Bronchial epithelial cell (primary cell): Measurements from ENCODE around the gene CLCN1. TPM values are rescaled to one million over a fixed set of nuclear protein-coding genes. Genes with fewer than 3 reads are reported as not detected.

Experiments
- DNase-seq: peaks from one replicate; pipeline ENCODE4 v3.0.0-alpha.2; 2010; ENCODE audit warnings: low read depth
- FAIRE-seq: peaks from 2 replicates; lab custom pipeline; 2011; peaks lifted over from hg19 to GRCh38; lab: Jason Lieb, UNC
- H3K27me3 ChIP-seq: 2 replicates; pipeline ENCODE4 v1.5.1; 2011; ENCODE audit warnings: low read length; ENCODE audit not compliant: control insufficient read depth, insufficient read depth
- H3K36me3 ChIP-seq: 2 replicates; pipeline ENCODE4 v1.5.1; 2011; ENCODE audit warnings: low read length; ENCODE audit not compliant: control insufficient read depth, insufficient read depth
- H3K4me3 ChIP-seq: 2 replicates; pipeline ENCODE4 v1.5.1; 2011; ENCODE audit warnings: mild to moderate bottlenecking, low read depth, low read length, control low read depth
- CTCF ChIP-seq: IDR thresholded peaks from 2 replicates; pipeline ENCODE4 v1.5.1; 2011; ENCODE audit warnings: mild to moderate bottlenecking, moderate library complexity, low read length, control low read depth, inconsistent platforms; ENCODE audit not compliant: insufficient read depth, severe bottlenecking
- total RNA-seq: library from RNA; depleted of rRNA; stranded (reverse); fragments of >200 nt; gene quantifications from 2 replicates; pipeline ENCODE4 v1.2.1, GENCODE V29; 2014

The CLCN1 gene
- total RNA-seq, 1 donor from 2014 or later, result under 0.01 TPM

GRCh38 chr7:143351060-143351459 lies 35.1 kb downstream of the CLCN1 start:
- no peak for FAIRE-seq
- DNase-seq, result no peak
- no peak overlapping the region for H3K4me3 ChIP-seq
- H3K27me3 ChIP-seq, result no peaks in the 10 kb centered on the region
- H3K36me3 ChIP-seq, result no peaks in the 10 kb centered on the region
- TF ChIP-seq CTCF, result no peak

- no peak overlapping the region for H3K4me3 ChIP-seq
- H3K36me3 ChIP-seq, result no peaks in the 10 kb centered on the region
- FAIRE-seq, result no peak
- no peak for DNase-seq
- no peaks in the 10 kb centered on the region for H3K27me3 ChIP-seq
- no peak for TF ChIP-seq CTCF
Measured at GRCh38 chr7:143351574-143351973, 35.7 kb downstream of the CLCN1 start.

DNA sequence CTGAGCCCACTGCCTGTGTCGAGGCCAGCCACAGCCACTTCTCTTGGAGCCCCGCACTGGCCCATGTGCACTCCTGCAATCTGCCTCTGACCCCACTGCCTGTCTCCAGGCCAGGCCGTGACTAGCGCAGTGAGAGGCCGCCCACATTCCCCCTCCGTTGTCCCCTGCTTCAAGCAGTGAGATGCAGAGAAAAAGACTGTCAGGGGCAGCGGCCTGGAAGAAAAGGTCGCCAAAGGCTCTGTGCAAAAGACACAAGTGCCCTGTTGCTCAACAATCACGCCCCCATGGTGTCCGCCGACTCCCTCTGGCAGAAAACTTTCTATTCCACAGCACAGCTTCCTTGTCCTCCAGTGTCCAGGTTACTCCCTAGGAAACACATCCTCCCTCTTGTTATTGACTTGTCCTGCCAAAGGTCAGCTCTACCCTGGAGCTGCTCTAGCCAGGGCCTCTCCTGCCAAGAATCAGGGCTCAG lies 36.7 kb downstream of the CLCN1 start:
- Histone ChIP-seq H3K36me3 (no peaks in the 10 kb centered on the region), H3K4me3 (no peak overlapping the region), H3K27me3 (no peaks in the 10 kb centered on the region)
- FAIRE-seq, result no peak
- DNase-seq, result no peak
- no peak for TF ChIP-seq CTCF

DNA sequence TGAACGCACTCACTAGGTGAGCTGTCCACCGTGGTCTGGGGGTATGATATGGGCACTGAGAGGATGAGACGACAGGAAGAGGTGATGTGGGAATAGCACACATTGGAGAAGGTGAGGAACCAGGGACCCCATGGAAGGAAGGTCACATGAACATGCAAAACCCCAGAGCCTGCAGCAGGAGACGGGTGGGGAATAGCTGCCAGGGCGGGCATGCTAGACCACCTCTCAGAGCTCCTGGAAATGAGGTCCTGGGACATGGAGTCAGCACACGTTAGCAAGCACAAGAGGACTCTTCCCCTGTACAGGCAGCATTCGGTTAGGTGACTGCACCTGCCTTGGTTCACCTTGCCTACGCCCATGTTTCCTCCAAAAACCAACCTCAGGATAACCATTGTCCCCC lies 38.5 kb downstream of the CLCN1 start:
- no peak for FAIRE-seq

DNA sequence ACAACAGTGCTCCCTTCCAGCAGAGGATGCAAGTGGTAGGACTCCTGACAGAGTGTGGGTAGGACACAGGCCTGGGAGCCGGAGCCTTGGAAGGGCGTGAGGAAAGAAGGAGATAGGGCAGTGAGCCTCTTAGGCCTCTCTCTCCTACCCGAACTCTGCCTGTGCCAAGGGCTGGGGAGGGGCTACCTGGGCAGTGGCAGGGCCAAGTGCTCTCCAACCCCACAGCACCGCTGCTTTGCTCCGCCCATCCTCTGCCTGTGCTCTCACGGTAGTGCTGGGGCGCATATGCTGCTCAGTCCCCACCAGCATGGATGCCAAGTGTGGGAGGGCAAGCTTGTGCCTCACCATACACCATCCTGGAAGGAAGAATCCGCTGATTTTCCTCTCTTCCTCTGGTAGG lies 39.1 kb downstream of the CLCN1 start:
- H3K4me3 ChIP-seq, result no peak overlapping the region
- DNase-seq (no peak), FAIRE-seq (no peak)
- H3K27me3 ChIP-seq, result peaks cover 5% of the 10 kb centered on the region
- no peak for TF ChIP-seq CTCF
- no peaks in the 10 kb centered on the region for H3K36me3 ChIP-seq

More for the DNA sequence above, 38.5 kb downstream of the CLCN1 start:
- DNase-seq, result no peak
- H3K27me3 ChIP-seq, result no peaks in the 10 kb centered on the region
- no peak overlapping the region for H3K4me3 ChIP-seq
- no peaks in the 10 kb centered on the region for H3K36me3 ChIP-seq
- no peak for TF ChIP-seq CTCF
